ENCODE results near the gene CFL2.

DNA sequence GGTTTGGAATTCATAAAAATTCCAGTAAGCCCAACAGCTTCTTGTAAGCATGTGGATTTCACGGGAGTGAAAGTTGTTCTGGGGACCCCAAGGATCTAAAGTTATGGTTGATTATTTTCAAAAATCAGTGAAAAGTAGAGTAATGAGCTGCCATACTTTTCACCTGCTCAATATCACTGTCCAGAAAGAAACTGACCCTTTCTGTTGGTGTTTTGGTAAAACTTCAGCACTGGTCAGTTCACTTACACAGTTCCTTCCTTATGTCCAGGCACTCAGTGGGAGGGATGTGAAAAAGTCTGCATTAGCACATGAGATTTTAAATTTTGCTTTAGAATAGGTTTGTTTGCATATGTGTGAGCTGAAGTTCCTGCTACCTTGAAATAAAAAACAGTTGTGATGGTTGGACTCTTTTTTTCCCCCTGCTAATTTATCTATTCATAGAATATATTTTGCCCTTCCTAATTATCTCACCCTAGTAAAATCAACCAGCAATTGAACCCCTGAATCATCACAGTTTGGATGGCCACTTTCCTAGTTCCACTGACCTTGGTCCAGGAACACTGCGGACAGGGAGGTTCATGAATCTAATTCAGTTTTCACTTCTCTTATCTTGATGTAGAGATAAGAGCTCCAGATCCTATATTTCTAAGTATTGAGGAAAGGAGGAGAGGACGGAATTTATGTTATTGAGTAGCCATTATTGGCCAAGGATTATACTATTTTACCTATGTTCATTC, 25.8 kb downstream of the CFL2 start:
- TF ChIP-seq ZNF558 (tag by site-specific recombination; IDR thresholded peaks at IDR 0.05) (no peak), ZNF274 (IDR thresholded peaks at IDR 0.05; ENCODE audit: low read length) (no peak), ZNF274 (tag by site-specific recombination; IDR thresholded peaks at IDR 0.05; ENCODE audit: borderline replicate concordance) (no peak), CTCF (tag by site-specific recombination; IDR thresholded peaks at IDR 0.05) (no peak), SETDB1 (IDR thresholded peaks at IDR 0.05; ENCODE audit: insufficient read length, low read length) (no peak), PRDM4 (tag by site-specific recombination; IDR thresholded peaks at IDR 0.05) (no peak), ZNF707 (tag by site-specific recombination; IDR thresholded peaks at IDR 0.05) (no peak)
